Stimulated activated CD8-positive, alpha-beta memory T cell treated with anti-CD3 and anti-CD28 coated beads, Interleukin-12 subunit alpha, Interleukin-12 subunit beta, amount 100 ng/mL, for 24 hours (primary cell): Measurements from ENCODE around the gene IDH3B.
"Not testable (repeated sequence)": the region's sequence is repeated elsewhere in the genome, so short reads cannot be mapped to it uniquely, and the experiment has no call there.

Experiments
- DNase-seq: peaks from one replicate; pipeline ENCODE4 v3.0.0-alpha.2; 2020; ENCODE audit errors: extremely low read depth

The IDH3B gene

GRCh38 chr20:2663887-2664719 is at the start of gene IDH3B:
Gene IDH3B, minus strand, starts transcription at chr20:2664216. Its CDS starts 28 bp downstream, at chr20:2664188.
- DNase-seq, result peak; percentile 81

GRCh38 chr20:2713285-2713684 is 49.3 kb upstream of the IDH3B start:
- no peak for DNase-seq

DNA sequence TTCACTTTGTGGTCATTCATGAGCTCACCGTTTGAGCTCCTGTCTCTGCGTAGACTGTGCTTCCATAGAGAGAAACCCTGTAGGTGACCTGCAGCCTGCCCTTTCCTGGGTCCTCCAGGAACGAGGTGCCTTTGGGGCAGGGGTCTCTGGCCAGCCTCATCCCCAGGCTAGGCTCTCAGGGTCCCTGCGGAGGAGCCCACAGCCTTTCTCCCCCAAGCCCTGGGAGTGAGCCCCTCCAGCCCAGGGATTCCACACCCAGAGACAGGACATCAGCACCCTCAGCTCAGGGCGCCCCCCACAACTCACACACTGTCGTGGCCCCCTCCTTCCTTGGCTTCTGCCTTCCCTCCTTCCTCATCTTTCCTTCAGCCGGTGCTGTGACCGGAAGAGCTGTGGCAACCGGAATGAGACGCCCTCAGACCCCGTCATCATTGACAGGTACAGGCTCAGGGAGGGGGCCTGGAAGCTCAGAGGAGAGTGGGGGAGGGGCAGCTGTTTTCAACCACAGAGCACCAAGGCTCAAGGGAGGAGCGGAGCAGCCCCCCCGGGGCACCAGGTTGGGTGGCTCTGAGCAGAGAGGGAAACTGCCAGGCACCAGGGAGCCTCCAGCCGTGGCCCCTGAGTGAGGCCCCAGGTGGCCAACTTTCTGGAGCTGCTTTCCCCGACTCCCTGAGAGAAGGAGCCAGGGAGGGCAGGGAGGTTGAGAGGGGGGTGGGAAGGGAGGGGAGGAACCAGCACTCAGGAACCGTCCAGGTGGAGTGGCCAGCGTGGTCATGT is 45.4 kb upstream of the IDH3B start:
- DNase-seq, result no peak

DNA sequence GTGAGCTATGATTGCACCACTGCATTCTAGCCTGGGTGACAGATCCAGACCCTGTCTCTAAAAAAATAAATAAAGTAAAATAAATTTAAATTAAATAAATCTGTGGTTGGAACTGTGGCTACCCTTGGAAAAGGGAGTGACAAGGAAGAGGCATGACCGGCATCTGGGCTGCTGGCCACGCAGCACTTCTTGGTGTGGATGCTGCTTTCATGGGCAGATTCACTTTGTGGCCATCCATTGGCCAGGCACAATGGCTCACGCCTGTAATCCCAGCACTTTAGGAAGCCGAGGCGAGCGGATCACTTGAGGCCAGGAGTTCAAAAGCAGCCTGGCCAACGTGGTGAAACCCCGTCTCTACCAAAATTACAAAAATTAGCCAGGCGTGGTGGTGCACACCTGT is 44.6 kb upstream of the IDH3B start:
- DNase-seq, result no peak

- no peak for DNase-seq
Observed at GRCh38 chr20:2708073-2708415, 44.0 kb upstream of the IDH3B start.

DNA sequence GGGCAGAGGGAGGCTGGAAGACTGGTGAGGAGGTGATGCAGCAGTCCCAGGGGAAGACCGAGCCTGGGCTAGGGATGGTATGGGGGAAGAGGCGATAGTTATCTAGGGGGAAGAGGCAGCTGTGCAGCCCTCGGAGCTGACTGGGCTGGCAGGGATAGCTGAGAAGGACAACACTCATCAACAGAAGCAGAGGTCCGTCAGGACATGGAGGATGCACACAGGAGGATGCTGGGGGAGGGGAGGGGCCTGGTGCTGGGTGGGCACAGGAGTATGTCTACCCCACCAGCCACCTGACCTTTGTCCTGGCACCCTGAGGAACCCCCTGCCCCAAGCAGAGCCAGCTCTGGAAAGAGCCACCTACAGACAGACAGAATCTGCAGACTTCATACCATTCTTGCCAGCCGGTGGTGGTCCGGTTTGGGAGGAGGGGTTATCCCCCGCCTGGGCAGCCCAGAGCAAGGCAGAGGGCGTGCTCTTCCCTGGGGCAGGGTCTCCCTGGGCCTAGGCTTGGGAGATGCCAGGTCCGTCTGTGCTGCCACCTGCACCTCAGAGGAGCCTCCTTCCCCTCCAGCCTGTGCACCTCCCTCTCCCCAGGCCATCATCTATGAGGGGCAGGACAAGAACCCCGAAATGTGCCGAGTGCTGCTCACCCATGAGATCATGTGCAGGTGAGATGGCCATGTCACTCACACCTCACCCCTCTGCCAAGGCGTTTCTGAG is 43.5 kb upstream of the IDH3B start:
- DNase-seq, result no peak

DNA sequence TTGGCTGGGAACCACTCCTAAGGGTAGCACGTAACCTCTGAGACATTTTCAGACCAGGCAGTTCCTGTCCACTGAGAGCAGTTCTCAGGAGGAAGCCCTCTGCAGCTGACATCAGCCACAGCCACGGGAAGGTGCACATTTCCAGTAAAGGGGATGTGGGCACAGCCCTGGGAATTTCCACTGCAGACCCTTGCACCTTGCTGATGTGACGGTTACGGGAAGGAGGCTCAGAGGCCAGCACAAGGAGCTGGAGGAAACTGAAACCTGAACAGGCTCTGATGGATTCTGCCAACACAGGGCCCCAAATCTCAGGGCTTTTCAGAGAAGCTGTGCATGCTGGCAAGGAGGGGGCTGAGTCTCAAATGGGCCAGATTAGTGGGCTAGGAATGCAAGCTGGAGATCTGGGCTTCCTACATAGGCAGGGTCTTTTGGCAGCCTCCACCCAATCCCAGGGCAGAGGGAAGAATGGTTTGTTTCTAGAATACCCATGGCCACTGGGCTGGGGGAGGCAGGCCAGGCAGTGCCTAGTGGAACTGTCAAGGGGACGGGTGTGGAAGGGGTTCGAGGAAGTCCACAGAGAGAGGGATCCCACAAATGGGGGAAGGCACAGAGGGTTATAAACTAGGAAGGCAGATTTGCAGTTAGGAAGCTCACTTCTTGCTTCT is 42.8 kb upstream of the IDH3B start:
- no peak for DNase-seq

- no peak for DNase-seq
Observed at GRCh38 chr20:2705931-2706645, 42.1 kb upstream of the IDH3B start.

- no peak for DNase-seq
Observed at GRCh38 chr20:2703716-2704475, 39.9 kb upstream of the IDH3B start.

GRCh38 chr20:2701671-2702081 is 37.7 kb upstream of the IDH3B start:
- DNase-seq, result no peak

DNA sequence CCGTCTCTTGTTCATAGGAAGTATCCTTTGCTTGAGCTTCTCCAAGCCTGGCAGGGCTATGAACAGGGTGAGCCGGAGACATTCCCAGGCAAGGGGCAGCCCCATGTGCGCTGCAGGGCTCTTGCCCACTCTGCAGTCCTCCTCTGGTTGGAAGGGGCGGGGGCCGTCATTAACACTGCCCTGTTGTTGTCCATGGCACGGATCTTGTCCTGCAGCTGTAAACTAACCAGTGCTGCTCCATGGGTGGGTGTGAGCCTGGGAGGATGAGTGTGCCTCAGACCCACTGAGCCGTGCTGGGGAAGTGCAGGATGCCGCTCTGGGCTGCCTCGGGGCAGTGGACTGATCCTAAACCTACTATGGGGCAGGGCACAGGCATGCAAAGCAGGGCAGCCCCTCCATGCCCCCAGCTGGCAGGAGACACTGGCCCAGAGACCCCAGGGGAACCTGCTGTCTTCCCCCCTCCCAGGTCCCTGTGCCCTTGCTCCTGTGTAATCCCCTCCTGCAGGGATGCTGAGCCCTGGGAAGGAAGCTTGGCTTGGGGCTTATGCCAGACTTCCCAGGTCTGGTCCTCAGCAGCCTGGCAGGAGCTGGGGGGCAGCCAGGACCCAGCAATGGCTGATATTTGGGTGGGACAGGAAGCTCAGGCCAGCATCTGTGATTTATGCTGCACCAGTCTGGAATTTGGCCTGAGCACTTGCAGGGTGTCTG is 37.1 kb upstream of the IDH3B start:
- no peak for DNase-seq

DNA sequence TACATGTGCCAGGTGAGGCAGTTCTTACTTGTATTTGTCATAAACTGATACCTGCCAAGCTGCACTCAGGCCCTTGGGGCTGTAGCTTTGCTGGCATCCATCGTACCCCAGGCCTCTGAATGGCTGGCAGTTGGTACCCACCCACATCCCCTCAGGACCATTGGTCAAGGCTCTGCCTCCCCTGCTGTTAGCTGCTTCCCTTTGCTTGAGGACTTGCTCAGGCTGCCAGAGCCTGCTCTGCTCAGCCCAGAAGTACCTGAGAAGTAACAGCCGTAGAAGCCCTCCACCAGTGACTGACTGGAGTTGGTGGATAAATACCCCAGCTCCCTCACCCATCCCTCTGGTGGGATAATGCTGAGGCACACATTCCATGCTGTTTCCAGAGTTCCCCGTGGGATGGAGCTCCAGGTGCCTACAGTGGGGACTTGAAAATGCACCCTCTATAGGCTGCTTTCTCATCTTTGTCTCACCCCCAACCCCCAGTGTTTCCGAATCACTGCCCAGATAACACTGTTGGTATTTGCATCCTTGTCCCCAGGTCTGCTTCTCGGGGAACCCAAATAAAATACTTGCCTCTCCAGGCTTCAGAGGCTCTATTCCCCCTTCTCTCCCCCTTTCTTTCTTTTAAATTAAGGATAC is 35.9 kb upstream of the IDH3B start:
- DNase-seq, result no peak

DNA sequence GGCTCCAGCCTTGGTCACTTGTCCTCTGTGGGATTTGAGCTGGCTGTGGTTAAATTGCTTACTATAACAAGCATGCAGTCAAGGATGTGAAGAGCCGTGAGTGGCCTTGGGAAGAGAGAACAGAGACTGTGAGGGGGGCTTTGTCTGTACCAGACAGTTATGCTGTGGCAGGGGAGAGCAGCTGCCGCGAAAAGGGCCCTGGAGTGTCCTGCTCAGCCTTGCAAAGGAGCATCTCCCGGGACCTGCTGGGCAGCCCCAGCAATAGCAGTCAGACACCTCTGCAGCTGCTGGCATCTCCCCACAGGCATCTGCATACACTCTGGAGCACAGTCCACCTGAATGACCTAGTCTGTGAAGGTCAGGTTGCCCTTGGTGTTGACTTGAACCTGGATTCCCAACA is 34.9 kb upstream of the IDH3B start:
- no peak for DNase-seq

GRCh38 chr20:2698186-2698817 is 34.3 kb upstream of the IDH3B start:
- no peak for DNase-seq

- no peak for DNase-seq
Observed at GRCh38 chr20:2697768-2698167, 33.8 kb upstream of the IDH3B start.

GRCh38 chr20:2696646-2697045 is 32.6 kb upstream of the IDH3B start:
- no peak for DNase-seq

DNA sequence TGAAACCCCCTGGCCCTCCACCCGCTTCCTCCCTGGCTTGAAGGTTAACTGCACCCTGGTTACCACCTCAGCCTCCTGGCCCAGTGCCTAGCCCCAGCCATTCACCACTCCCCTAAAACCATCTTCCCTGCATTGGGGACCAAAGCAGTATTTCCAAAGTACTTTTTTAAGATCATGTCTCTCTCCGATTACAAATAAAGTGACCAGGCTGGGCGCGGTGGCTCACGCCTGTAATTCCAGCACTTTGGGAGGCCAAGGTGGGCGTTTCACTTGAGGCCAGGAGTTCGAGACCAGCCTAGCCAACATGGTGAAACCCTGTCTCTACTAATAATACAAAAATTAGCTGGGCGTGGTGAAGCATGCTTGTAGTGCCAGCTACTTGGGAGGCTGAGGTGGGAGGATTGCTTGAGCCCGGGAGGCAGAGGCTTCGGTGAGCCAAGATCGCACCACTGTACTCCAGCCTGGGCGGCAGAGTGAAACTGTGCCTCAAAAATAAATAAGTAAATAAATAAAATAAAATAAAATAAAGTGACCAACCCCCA is 32.0 kb upstream of the IDH3B start:
- DNase-seq, result not testable (repeated sequence)

DNA sequence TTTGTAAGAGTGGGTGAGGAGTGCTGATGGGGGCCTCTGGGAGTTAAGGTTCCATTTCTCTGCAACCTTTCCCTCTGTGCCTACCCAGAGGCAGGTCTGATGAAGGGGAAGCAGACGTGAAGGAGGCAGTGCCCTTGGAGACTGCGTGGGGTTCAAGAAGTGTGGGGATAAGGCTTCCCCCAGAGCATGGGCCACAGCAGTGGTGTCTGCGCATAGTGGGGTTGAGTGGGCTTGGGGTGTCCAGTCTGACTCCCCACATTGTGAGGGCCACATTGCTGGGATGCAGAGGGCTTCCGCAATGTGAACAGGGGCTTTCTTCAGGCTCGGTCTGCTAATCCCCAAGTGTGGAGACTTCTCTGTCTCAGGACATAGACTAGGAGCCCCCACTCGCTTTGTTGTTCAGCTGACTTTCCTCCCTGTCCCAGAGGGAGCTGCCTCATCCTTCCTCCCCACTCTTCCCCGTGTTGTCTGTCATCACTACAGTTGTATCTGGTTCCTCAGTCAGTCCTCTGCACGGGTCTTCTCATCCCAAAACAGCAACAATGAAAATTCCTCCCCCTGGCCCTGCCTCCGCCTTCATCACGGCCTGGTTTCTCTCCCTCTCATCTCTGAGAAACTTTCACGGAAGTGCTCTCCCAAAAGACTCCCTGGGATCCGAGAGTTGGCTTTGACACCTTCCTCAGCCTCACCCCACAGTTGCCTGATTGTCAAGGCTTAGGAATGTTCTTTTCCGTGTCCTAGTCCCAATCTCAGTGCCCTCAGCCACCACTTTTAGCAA is 31.4 kb upstream of the IDH3B start:
- DNase-seq, result no peak
